Measurements from ENCODE around the gene TMEM8B.

TMEM8B gene

GRCh38 chr9:35812025-35812602, 16.9 kb upstream of the TMEM8B start, which contains the start of gene SPAG8:
SPAG8 (minus strand) TSS chr9:35812262; CDS start chr9:35812147, 115 bp downstream.
- peak; percentile 99 to 100 for DNase-seq (ENCODE audit: low read depth in 1 of 2, low spot score in 1 of 2)
- TF ChIP-seq SPI1 (IDR thresholded peaks at IDR 0.05; ENCODE audit: borderline replicate concordance, low read depth) (peak; percentile 48; the same call in 1 of the 2 replicates), GABPA (IDR thresholded peaks at IDR 0.05; ENCODE audit: low read depth) (peak; percentile 99), POLR2AphosphoS5 (IDR thresholded peaks at IDR 0.05; ENCODE audit: low read depth) (peak; percentile 54; the same call in 1 of the 2 replicates), REST (IDR thresholded peaks at IDR 0.05; ENCODE audit: insufficient replicate concordance, low read depth) (no peak)
- H3K27me3 ChIP-seq (ENCODE audit: insufficient read depth, poor library complexity, severe bottlenecking): no peaks in the 10 kb centered on the region
- peak within 1 kb of the TSS; percentile 69 for H3K27ac ChIP-seq (replicated peaks)
- H3K4me3 ChIP-seq (replicated peaks; ENCODE audit: insufficient read depth, low read length): peak within 1 kb of the TSS; percentile 57

GRCh38 chr9:35813434-35814105, 15.5 kb upstream of the TMEM8B start:
- H3K4me3 ChIP-seq (replicated peaks; ENCODE audit: insufficient read depth, low read length): no peak overlapping the region
- DNase-seq (ENCODE audit: low read depth in 1 of 2, low spot score in 1 of 2): peak in 1 of 2 experiments; percentile 28
- H3K27me3 ChIP-seq (ENCODE audit: insufficient read depth, poor library complexity, severe bottlenecking): no peaks in the 10 kb centered on the region
- TF ChIP-seq SPI1 (IDR thresholded peaks at IDR 0.05; ENCODE audit: borderline replicate concordance, low read depth): no peak
- no peak for TF ChIP-seq CTCF (IDR thresholded peaks at IDR 0.05; ENCODE audit: insufficient read depth, low read length)
- TF ChIP-seq REST (IDR thresholded peaks at IDR 0.05; ENCODE audit: insufficient replicate concordance, low read depth): no peak
- peak overlapping the region; percentile 94 for H3K27ac ChIP-seq (replicated peaks)

- Histone ChIP-seq H3K27ac (replicated peaks) (peak overlapping the region; percentile 94), H3K4me3 (replicated peaks; ENCODE audit: insufficient read depth, low read length) (peak overlapping the region; percentile 71), H3K27me3 (ENCODE audit: insufficient read depth, poor library complexity, severe bottlenecking) (no peaks in the 10 kb centered on the region)
- peak in 1 of 2 experiments; percentile 65 for DNase-seq (ENCODE audit: low read depth in 1 of 2, low spot score in 1 of 2)
- no peak for TF ChIP-seq SPI1 (IDR thresholded peaks at IDR 0.05; ENCODE audit: borderline replicate concordance, low read depth)
- no peak for TF ChIP-seq GABPA (IDR thresholded peaks at IDR 0.05; ENCODE audit: low read depth)
- no peak for TF ChIP-seq REST (IDR thresholded peaks at IDR 0.05; ENCODE audit: insufficient replicate concordance, low read depth)
- TF ChIP-seq POLR2AphosphoS5 (IDR thresholded peaks at IDR 0.05; ENCODE audit: low read depth): no peak
- TF ChIP-seq CTCF (IDR thresholded peaks at IDR 0.05; ENCODE audit: insufficient read depth, low read length): peak; percentile 24
Measured at GRCh38 chr9:35814106-35814840, 14.8 kb upstream of the TMEM8B start.
